ENCODE results near the gene BUD13.
"Not testable (repeated sequence)": the region's sequence is repeated elsewhere in the genome, so short reads cannot be mapped to it uniquely, and the experiment has no call there.

BUD13 gene

DNA sequence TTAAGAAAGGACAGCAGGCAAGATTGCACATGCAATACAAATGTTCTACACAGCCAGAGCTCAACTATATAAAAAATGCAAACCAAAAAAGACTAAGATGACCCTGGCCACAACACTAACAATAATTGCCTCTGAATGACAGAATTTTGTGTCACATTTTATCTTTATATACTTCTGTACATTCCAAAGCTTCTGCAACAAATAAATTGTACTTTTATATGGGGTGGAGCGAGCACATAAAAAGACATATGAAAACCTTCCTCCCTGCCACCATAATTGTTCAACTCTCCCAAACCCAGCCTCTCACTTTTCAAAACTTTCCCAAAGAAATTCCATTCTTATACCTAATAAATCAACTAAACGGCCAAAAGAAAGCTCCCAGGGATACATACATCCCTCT is 10.7 kb downstream of the BUD13 start:
- Histone ChIP-seq H3K9me3 (ENCODE audit: control insufficient read depth, low read length) (no peaks in the 10 kb centered on the region), H3K27ac (ENCODE audit: insufficient read depth, low read depth, low read length, poor library complexity, severe bottlenecking) (no peak overlapping the region), H3K4me1 (ENCODE audit: control insufficient read depth, insufficient read depth, low read length) (no peaks in the 10 kb centered on the region), H3K27me3 (ENCODE audit: control insufficient read depth, insufficient read depth, low read length, poor library complexity, severe bottlenecking) (no peaks in the 10 kb centered on the region), H3K36me3 (ENCODE audit: control insufficient read depth, insufficient read depth, low read length) (peaks cover 51% of the 10 kb centered on the region), H3K4me3 (ENCODE audit: insufficient read depth, low read depth, low read length) (no peak overlapping the region)
- 88 to 89% methylated on average over 2 of the region's 2 CpGs for WGBS, 2 experiments

DNA sequence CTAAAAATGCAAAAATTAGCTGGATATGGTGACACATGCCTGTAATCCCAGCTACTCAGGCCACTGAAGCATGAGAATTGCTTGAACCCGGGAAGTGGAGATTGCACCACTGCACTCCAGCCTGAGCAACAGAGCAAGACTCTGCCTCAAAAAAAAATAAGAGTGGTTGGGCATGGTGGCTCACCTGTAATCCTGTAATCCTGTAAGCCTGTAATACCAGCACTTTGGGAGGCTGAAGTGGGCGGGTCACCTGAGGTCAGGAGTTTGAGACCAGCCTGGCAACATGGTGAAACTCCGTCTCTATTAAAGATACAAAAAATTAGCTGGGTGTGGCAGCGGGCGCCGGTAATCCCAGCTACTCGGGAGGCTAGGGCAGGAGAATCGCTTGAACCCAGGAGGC is 16.7 kb downstream of the BUD13 start:
- H3K27me3 ChIP-seq (ENCODE audit: control insufficient read depth, insufficient read depth, low read length, poor library complexity, severe bottlenecking); H3K4me3 ChIP-seq (ENCODE audit: insufficient read depth, low read depth, low read length); H3K9me3 ChIP-seq (ENCODE audit: control insufficient read depth, low read length); H3K4me1 ChIP-seq (ENCODE audit: control insufficient read depth, insufficient read depth, low read length); H3K27ac ChIP-seq (ENCODE audit: insufficient read depth, low read depth, low read length, poor library complexity, severe bottlenecking): not testable (repeated sequence)
- WGBS, 2 experiments, result 91 to 95% methylated on average over 8 of the region's 8 CpGs
- peaks cover 49% of the 10 kb centered on the region for H3K36me3 ChIP-seq (ENCODE audit: control insufficient read depth, insufficient read depth, low read length)

DNA sequence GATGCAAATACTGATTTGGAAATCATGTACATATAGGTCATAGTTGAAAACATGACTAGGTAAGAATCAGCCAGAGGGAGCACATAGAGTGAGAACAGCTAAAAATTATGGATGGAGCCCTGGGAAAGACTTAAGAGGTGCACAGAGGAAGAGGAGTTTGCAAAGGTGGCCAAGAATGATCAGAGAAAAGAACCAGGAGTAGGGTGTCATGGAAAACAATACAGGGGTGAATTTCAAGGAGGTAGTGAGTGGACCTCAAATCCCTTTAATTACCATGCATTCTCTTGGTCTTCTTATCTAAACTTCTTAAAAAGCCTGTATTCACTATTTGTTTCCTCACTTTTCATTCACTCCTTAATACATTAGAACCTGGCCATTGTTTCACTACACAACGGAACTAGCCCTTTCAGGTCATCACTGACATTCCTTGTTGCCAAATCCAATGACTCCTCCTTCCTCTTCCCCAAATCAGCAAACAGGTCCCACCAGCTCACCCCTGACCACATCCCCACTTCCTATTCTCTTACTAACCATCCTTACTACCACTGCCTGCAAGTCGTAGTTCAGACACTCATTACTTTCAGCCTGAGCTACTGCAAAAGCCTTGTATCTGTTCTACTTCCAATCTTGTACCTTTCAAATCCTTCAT is 22.6 kb downstream of the BUD13 start:
- Histone ChIP-seq H3K27me3 (ENCODE audit: control insufficient read depth, insufficient read depth, low read length, poor library complexity, severe bottlenecking) (no peaks in the 10 kb centered on the region), H3K9me3 (ENCODE audit: control insufficient read depth, low read length) (no peaks in the 10 kb centered on the region), H3K4me1 (ENCODE audit: control insufficient read depth, insufficient read depth, low read length) (no peaks in the 10 kb centered on the region), H3K36me3 (ENCODE audit: control insufficient read depth, insufficient read depth, low read length) (peaks cover 55% of the 10 kb centered on the region), H3K27ac (ENCODE audit: insufficient read depth, low read depth, low read length, poor library complexity, severe bottlenecking) (no peak overlapping the region), H3K4me3 (ENCODE audit: insufficient read depth, low read depth, low read length) (no peak overlapping the region)
- WGBS, 2 experiments, result 90 to 96% methylated on average over 2 of the region's 2 CpGs

DNA sequence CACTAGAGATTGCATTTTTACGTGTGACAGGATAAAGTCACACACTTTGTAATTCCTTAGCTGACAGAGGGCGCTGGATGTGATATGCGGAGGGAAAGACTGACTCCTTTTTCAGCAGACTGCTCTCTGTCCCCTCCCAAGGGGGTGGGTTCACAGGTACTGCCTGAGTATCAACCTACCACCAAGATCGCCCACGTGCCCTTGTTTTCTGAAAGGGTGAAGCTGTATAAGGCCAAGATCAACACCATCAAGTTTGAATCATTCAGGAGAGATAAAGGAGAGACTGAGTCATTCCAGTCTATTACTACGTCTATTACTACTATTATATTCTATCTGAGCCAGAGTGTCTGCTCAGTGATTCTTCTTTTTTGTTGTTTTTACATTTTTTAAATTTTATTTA is 30.7 kb downstream of the BUD13 start:
- H3K9me3 ChIP-seq (ENCODE audit: control insufficient read depth, low read length), result no peaks in the 10 kb centered on the region
- no peak overlapping the region for H3K4me3 ChIP-seq (ENCODE audit: insufficient read depth, low read depth, low read length)
- 76 to 84% methylated on average over 5 of the region's 6 CpGs for WGBS, 2 experiments
- H3K36me3 ChIP-seq (ENCODE audit: control insufficient read depth, insufficient read depth, low read length), result peaks cover 10% of the 10 kb centered on the region
- no peaks in the 10 kb centered on the region for H3K27me3 ChIP-seq (ENCODE audit: control insufficient read depth, insufficient read depth, low read length, poor library complexity, severe bottlenecking)
- no peak overlapping the region for H3K27ac ChIP-seq (ENCODE audit: insufficient read depth, low read depth, low read length, poor library complexity, severe bottlenecking)
- H3K4me1 ChIP-seq (ENCODE audit: control insufficient read depth, insufficient read depth, low read length), result no peaks in the 10 kb centered on the region

DNA sequence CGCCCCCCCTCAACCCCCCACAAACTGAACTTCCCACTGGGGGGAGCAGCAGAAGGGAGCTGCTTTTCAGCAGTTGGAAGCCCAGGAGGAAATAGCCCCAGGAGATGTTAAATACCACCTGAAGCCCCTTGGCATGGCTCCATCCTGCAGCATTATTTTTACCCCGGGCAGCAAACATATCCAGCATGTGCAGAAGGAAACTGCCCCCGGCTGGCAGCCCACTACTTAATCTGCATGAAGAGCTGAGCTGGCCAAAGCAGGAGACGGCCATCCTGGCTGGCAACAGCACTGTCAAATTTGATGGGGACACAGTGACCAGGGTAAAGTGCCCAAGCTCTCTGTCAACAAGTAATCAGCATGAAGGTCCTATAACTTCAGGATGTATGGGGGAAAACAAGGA is 32.0 kb downstream of the BUD13 start:
- no peak overlapping the region for H3K27ac ChIP-seq (ENCODE audit: insufficient read depth, low read depth, low read length, poor library complexity, severe bottlenecking)
- H3K4me3 ChIP-seq (ENCODE audit: insufficient read depth, low read depth, low read length), result no peak overlapping the region
- peaks cover 4% of the 10 kb centered on the region for H3K36me3 ChIP-seq (ENCODE audit: control insufficient read depth, insufficient read depth, low read length)
- no peaks in the 10 kb centered on the region for H3K9me3 ChIP-seq (ENCODE audit: control insufficient read depth, low read length)
- no peaks in the 10 kb centered on the region for H3K4me1 ChIP-seq (ENCODE audit: control insufficient read depth, insufficient read depth, low read length)
- WGBS, 2 experiments, result 79 to 85% methylated on average over 3 to 4 of the region's 4 CpGs
- H3K27me3 ChIP-seq (ENCODE audit: control insufficient read depth, insufficient read depth, low read length, poor library complexity, severe bottlenecking), result no peaks in the 10 kb centered on the region

DNA sequence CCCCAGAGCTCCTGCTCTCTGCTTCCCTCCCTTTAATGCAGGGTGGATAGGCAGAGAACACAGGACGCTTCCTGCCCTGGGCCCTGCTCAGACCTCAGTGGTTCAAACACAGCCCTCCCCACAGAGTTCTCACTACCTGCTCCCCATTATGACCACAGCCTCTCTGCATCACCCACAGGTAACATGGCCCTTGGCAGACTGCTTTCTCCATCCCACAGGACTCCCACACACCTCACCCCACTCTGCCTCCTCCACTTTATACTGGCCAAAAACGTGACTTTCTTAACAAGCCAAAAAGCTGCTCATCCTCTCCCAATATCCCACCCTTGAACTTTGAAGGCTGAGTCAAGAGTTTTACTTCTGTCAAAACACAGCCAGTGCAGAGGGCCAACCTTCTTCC is 33.8 kb downstream of the BUD13 start:
- no peak overlapping the region for H3K27ac ChIP-seq (ENCODE audit: insufficient read depth, low read depth, low read length, poor library complexity, severe bottlenecking)
- H3K4me3 ChIP-seq (ENCODE audit: insufficient read depth, low read depth, low read length), result no peak overlapping the region
- no peaks in the 10 kb centered on the region for H3K9me3 ChIP-seq (ENCODE audit: control insufficient read depth, low read length)
- no peaks in the 10 kb centered on the region for H3K36me3 ChIP-seq (ENCODE audit: control insufficient read depth, insufficient read depth, low read length)
- H3K4me1 ChIP-seq (ENCODE audit: control insufficient read depth, insufficient read depth, low read length), result no peaks in the 10 kb centered on the region
- 83 to 89% methylated on average over 2 of the region's 2 CpGs for WGBS, 2 experiments
- no peaks in the 10 kb centered on the region for H3K27me3 ChIP-seq (ENCODE audit: control insufficient read depth, insufficient read depth, low read length, poor library complexity, severe bottlenecking)

DNA sequence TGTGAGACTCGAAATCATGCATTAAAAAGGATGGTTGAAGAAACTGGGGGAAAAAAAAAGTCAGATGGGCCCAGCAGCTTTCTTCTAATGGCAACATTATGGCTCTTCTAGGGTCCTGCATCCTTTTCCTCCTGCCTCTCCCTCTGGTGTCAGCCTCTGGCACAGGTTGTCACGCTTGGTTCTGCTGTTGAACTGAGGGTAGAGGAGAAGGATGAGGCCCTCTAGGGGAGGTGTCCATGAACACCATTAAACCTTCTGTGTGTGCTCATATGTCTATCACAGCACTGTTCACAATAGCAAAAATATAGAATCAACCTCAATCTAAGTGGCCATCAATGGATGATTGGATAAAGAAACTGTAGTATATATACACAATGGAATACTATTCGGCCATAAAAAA is 36.0 kb downstream of the BUD13 start:
- H3K27ac ChIP-seq (ENCODE audit: insufficient read depth, low read depth, low read length, poor library complexity, severe bottlenecking), result no peak overlapping the region
- 87 to 90% methylated on average over 2 to 3 of the region's 3 CpGs for WGBS, 2 experiments
- peaks cover 17% of the 10 kb centered on the region for H3K4me1 ChIP-seq (ENCODE audit: control insufficient read depth, insufficient read depth, low read length)
- no peaks in the 10 kb centered on the region for H3K27me3 ChIP-seq (ENCODE audit: control insufficient read depth, insufficient read depth, low read length, poor library complexity, severe bottlenecking)
- no peak overlapping the region for H3K4me3 ChIP-seq (ENCODE audit: insufficient read depth, low read depth, low read length)
- H3K9me3 ChIP-seq (ENCODE audit: control insufficient read depth, low read length), result no peaks in the 10 kb centered on the region
- H3K36me3 ChIP-seq (ENCODE audit: control insufficient read depth, insufficient read depth, low read length), result no peaks in the 10 kb centered on the region

DNA sequence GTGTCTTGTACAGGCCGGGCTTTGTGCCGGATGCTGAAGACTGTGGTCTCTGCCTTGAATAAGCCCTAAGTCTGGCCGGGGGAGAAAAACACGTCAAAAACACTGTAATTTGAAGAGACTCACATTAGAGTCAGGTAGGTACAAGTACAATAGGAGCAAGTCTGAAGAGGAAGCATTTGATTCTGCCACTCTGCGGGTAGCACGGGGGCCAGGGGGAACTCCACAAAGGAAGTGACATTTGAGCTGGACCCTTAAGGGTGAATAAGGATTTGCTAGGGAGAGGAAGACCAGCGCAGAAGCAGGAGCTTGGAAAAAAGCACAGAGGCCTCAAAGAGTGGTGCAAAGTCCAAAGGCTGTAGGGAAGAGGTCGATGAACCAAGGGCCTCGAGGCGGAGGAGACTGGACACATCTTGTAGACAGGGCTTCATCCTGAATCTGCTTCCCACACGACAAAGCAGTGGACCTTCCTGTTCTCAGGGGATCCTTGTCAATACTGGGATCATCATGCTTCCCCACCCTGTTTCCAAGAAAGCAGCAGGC is 38.7 kb downstream of the BUD13 start:
- no peaks in the 10 kb centered on the region for H3K27me3 ChIP-seq (ENCODE audit: control insufficient read depth, insufficient read depth, low read length, poor library complexity, severe bottlenecking)
- WGBS, 2 experiments, result 83 to 87% methylated on average over 11 of the region's 11 CpGs
- H3K27ac ChIP-seq (ENCODE audit: insufficient read depth, low read depth, low read length, poor library complexity, severe bottlenecking), result no peak overlapping the region
- no peak overlapping the region for H3K4me3 ChIP-seq (ENCODE audit: insufficient read depth, low read depth, low read length)
- H3K9me3 ChIP-seq (ENCODE audit: control insufficient read depth, low read length), result no peaks in the 10 kb centered on the region
- H3K4me1 ChIP-seq (ENCODE audit: control insufficient read depth, insufficient read depth, low read length), result peaks cover 39% of the 10 kb centered on the region
- H3K36me3 ChIP-seq (ENCODE audit: control insufficient read depth, insufficient read depth, low read length), result no peaks in the 10 kb centered on the region

DNA sequence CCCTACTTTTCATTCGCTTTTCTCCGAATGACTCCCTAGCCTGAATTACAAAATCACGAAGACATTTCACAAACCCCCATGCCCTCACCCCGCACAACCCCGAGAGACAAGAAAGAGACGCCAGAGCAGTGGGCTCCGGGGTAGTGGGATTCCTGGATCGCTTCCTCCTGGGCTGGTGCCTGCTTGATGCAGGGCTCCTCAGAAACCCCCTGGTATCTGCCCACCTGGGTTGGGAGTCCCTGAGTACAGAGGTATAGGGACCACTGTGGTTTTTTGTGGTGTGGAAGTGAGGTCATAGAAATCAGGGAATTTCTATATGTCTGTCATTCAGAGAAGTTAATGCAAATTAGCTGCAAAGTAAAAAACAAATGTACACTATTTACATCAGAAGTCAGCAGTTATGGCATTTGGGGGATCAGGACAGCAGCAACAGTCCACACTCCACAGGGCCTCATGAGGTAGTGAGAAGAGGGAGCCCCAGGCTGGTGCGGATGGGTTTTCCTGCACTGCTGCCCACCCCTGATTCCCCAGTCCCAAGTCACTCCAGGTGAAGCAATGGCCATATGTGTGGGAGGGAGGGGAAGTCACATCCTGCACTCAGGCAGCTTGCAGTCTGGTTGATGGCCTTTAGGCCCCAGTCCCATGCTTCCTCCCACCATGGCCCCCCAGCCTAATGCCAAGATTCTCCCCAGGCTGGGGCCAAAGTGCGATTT is 39.6 kb downstream of the BUD13 start:
- WGBS, 2 experiments, result 69 to 71% methylated on average over 9 to 10 of the region's 10 CpGs
- peaks cover 39% of the 10 kb centered on the region for H3K4me1 ChIP-seq (ENCODE audit: control insufficient read depth, insufficient read depth, low read length)
- no peaks in the 10 kb centered on the region for H3K9me3 ChIP-seq (ENCODE audit: control insufficient read depth, low read length)
- H3K4me3 ChIP-seq (ENCODE audit: insufficient read depth, low read depth, low read length), result no peak overlapping the region
- no peaks in the 10 kb centered on the region for H3K36me3 ChIP-seq (ENCODE audit: control insufficient read depth, insufficient read depth, low read length)
- H3K27me3 ChIP-seq (ENCODE audit: control insufficient read depth, insufficient read depth, low read length, poor library complexity, severe bottlenecking), result no peaks in the 10 kb centered on the region
- H3K27ac ChIP-seq (ENCODE audit: insufficient read depth, low read depth, low read length, poor library complexity, severe bottlenecking), result no peak overlapping the region

DNA sequence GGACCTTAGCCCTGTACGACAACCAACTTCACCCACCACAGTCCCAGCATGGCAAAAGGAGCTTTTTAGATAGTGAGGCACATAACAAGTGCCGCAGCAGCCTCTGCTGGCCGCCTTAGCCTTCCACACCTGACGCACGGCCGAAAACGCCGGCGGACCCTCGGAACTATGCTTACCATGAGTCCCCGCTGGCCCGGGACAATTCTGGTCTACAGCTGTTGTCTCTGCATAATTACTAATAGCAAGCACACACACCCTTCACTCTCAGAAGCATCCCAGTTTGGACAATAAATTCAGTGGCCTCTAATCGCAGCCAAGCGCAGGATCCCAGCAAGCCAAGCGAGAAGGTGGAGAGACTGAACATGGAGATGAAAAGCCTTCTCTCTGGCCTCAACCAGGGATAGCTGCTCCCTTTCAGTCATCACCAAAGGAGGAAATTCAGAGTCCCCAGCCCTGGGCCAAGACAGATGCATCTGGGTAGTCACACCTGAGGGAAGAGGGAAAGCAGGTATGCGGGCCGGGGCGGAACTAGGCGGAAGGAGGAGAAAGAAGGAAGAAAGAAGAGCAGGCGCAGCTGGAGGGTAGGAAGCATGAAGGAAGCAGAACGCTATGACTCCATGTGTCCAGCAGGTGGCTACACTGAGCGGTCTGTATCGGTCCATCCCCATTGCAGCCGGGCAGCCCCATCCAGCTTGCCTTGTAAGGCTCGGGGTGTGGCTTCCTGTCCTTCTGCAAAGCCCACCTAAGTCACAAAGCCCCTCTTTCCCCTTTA is 40.3 kb downstream of the BUD13 start:
- H3K4me1 ChIP-seq (ENCODE audit: control insufficient read depth, insufficient read depth, low read length), result peaks cover 39% of the 10 kb centered on the region
- H3K27me3 ChIP-seq (ENCODE audit: control insufficient read depth, insufficient read depth, low read length, poor library complexity, severe bottlenecking), result no peaks in the 10 kb centered on the region
- WGBS, 2 experiments, result 52% methylated on average over 25 of the region's 25 CpGs
- no peak overlapping the region for H3K4me3 ChIP-seq (ENCODE audit: insufficient read depth, low read depth, low read length)
- H3K9me3 ChIP-seq (ENCODE audit: control insufficient read depth, low read length), result no peaks in the 10 kb centered on the region
- H3K36me3 ChIP-seq (ENCODE audit: control insufficient read depth, insufficient read depth, low read length), result no peaks in the 10 kb centered on the region
- H3K27ac ChIP-seq (ENCODE audit: insufficient read depth, low read depth, low read length, poor library complexity, severe bottlenecking), result no peak overlapping the region
